ENCODE measurements around the gene C2orf49. TPM values are rescaled to one million over a fixed set of nuclear protein-coding genes. Genes with fewer than 3 reads are reported as not detected.

Gene C2orf49
- total and polyA plus RNA-seq, 2 donors (not counting 3 experiments of a cell fraction or from before 2014, with no cell fraction given), result 4.6 to 15.0 TPM

DNA sequence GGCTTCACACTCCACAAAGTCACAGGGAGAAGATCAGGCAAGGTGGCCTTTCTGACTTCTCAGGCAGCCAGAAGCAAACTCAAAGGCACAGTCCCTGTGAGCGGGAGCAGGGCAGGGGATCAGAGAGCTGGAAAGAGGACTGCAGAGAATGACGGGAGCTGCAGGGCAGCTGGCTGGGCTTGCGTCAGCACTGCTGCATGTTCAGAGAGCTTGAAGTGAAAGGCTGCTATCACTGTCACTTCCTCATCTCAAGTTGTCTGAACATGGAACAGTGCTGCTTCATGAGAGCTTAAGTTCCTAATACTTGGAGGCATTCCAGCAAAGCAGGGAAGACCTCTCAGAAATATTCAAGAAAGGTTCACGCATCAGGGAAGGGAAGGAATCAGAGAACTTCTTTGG lies 28.2 kb upstream of the C2orf49 start:
- Histone ChIP-seq H3K79me2 (ENCODE audit: control insufficient read depth, insufficient read depth, low read length) (peaks cover 64% of the 10 kb centered on the region), H2AFZ (ENCODE audit: low read depth, low read length) (no peak overlapping the region), H3K9ac (replicated peaks; ENCODE audit: extremely low read depth, insufficient read depth, low read length) (no peak overlapping the region), H3K4me2 (ENCODE audit: insufficient read depth, low read length) (no peak overlapping the region), H3K36me3 (ENCODE audit: control insufficient read depth in 2 of 2, extremely low read depth in 1 of 2, insufficient read depth in 2 of 2, low read length in 2 of 2) (peaks cover 0 to 21% of the 10 kb centered on the region in 2 experiments), H3K9me3 (replicated peaks; ENCODE audit: control insufficient read depth, insufficient read depth, low read length) (no peaks in the 10 kb centered on the region), H3K4me1 (ENCODE audit: control insufficient read depth, extremely low read depth, insufficient read depth, low read length) (no peaks in the 10 kb centered on the region), H3K27ac (ENCODE audit: insufficient read depth, low read depth, low read length) (no peak overlapping the region), H3K27me3 (ENCODE audit: control insufficient read depth in 2 of 2, insufficient read depth in 2 of 2, low read length in 2 of 2) (no peaks in the 10 kb centered on the region), H3K4me3 (replicated peaks in 1 of 3; ENCODE audit: insufficient read depth in 1 of 3, low read depth in 1 of 3, low read length in 3 of 3) (no peak overlapping the region), H4K20me1 (replicated peaks; ENCODE audit: control insufficient read depth, extremely low read depth, insufficient read depth, low read length) (peaks cover 6% of the 10 kb centered on the region), H3K9me1 (replicated peaks; ENCODE audit: control insufficient read depth, extremely low read depth, insufficient read depth, low read length) (no peaks in the 10 kb centered on the region)
- DNase-seq (ENCODE audit: low read depth, low spot score) (no peak), FAIRE-seq (no peak)
- dilution Hi-C loops (cut with MboI; ENCODE audit: extremely low pct_ligation_motif_present, low sequenced_read_pairs) (no loop called here), intact Hi-C loops (cut with micrococcal nuclease) (no loop called here)
- BruUV-seq (replicated peaks), result no TSS peak
- ChIA-PET CTCF (interaction anchor here (1.6 kb wide), 1 partner anchor 14 kb away, joined by 7 read pairs; no protein-coding TSS in a partner anchor), POLR2A (no interaction called here)
- no peak for TF ChIP-seq JUN (IDR thresholded peaks at IDR 0.05; ENCODE audit: borderline replicate concordance, insufficient read depth, insufficient read length, low read depth)
- no peak for TF ChIP-seq EZH2 (IDR thresholded peaks at IDR 0.05; ENCODE audit: borderline replicate concordance, low read depth, low read length, severe bottlenecking)
- TF ChIP-seq, protein P1, sequence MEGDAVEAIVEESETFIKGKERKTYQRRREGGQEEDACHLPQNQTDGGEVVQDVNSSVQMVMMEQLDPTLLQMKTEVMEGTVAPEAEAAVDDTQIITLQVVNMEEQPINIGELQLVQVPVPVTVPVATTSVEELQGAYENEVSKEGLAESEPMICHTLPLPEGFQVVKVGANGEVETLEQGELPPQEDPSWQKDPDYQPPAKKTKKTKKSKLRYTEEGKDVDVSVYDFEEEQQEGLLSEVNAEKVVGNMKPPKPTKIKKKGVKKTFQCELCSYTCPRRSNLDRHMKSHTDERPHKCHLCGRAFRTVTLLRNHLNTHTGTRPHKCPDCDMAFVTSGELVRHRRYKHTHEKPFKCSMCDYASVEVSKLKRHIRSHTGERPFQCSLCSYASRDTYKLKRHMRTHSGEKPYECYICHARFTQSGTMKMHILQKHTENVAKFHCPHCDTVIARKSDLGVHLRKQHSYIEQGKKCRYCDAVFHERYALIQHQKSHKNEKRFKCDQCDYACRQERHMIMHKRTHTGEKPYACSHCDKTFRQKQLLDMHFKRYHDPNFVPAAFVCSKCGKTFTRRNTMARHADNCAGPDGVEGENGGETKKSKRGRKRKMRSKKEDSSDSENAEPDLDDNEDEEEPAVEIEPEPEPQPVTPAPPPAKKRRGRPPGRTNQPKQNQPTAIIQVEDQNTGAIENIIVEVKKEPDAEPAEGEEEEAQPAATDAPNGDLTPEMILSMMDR (IDR thresholded peaks at IDR 0.05; ENCODE audit: extremely low read depth in 1 of 2, insufficient read depth in 1 of 2, low read depth in 1 of 2, low read length in 2 of 2), result no peak
- no peak for TF ChIP-seq FOS (IDR thresholded peaks at IDR 0.05; ENCODE audit: borderline replicate concordance, insufficient read depth, low read length)
- TF ChIP-seq GATA2 (IDR thresholded peaks at IDR 0.05; ENCODE audit: insufficient read depth, insufficient read length, low read depth, low read length), result no peak
- TF ChIP-seq, protein P2, sequence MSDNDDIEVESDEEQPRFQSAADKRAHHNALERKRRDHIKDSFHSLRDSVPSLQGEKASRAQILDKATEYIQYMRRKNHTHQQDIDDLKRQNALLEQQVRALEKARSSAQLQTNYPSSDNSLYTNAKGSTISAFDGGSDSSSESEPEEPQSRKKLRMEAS (IDR thresholded peaks at IDR 0.05; ENCODE audit: insufficient read depth, insufficient read length), result no peak

Data from endothelial cell of umbilical vein (primary cell).